Body of pancreas (tissue), 4 donors: ENCODE measurements around the gene CACNA2D3.

Source experiments
- POLR2A ChIP-seq, 3 donors: fragments of 450-650 bp; IDR thresholded peaks; one replicate each; pipeline ENCODE4 v1.6.1; 2016; ENCODE audit warnings: antibody characterized with exemption in 3 of 3, mild to moderate bottlenecking in 2 of 3
- TF ChIP-seq, protein P1 (sequence below), 7 experiments: fragments of 450-650 bp in 4 of 7; fragments of 200-600 bp in 3 of 7; sonication (generic) in 3 of 7; IDR thresholded peaks; one replicate each; pipeline ENCODE4 v1.5.1; 2016 to 2019; ENCODE audit warnings: antibody characterized with exemption in 7 of 7

- TF ChIP-seq POLR2A (IDR thresholded peaks at IDR 0.05) = no peak
- TF ChIP-seq, protein P1, sequence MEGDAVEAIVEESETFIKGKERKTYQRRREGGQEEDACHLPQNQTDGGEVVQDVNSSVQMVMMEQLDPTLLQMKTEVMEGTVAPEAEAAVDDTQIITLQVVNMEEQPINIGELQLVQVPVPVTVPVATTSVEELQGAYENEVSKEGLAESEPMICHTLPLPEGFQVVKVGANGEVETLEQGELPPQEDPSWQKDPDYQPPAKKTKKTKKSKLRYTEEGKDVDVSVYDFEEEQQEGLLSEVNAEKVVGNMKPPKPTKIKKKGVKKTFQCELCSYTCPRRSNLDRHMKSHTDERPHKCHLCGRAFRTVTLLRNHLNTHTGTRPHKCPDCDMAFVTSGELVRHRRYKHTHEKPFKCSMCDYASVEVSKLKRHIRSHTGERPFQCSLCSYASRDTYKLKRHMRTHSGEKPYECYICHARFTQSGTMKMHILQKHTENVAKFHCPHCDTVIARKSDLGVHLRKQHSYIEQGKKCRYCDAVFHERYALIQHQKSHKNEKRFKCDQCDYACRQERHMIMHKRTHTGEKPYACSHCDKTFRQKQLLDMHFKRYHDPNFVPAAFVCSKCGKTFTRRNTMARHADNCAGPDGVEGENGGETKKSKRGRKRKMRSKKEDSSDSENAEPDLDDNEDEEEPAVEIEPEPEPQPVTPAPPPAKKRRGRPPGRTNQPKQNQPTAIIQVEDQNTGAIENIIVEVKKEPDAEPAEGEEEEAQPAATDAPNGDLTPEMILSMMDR (IDR thresholded peaks at IDR 0.05) = no peak
Measured at GRCh38 chr3:54169524-54169923, 47.2 kb downstream of the CACNA2D3 start.
